Spleen (tissue), 11 donors: Measurements from ENCODE around the gene THBS1. TPM values are rescaled to one million over a fixed set of nuclear protein-coding genes. Genes with fewer than 3 reads are reported as not detected.

Experiments used
- DNase-seq: peaks from one replicate; pipeline ENCODE4 v3.0.0-alpha.2; 2020
- H3K27ac ChIP-seq, 8 donors: fragments of 200-600 bp; sonication (generic) in 7 of 8; 1 replicate in 4 of 8; 2 replicates in 4 of 8; pipeline versions ENCODE4 v1.5.0 to v1.8.0; 2016 to 2021; ENCODE audit warnings: inconsistent platforms in 4 of 8, mild to moderate bottlenecking in 4 of 8, moderate library complexity in 1 of 8
- H3K27me3 ChIP-seq, 7 donors: fragments of 200-600 bp; sonication (generic) in 6 of 7; replicated peaks in 1 of 7; 1 replicate in 4 of 7; 2 replicates in 3 of 7; pipeline versions ENCODE4 v1.5.0 to v1.8.0; 2016 to 2021; ENCODE audit warnings: inconsistent platforms in 3 of 7, mild to moderate bottlenecking in 1 of 7
- H3K36me3 ChIP-seq, 6 donors: fragments of 200-600 bp; sonication (generic) in 5 of 6; 1 replicate in 4 of 6; 2 replicates in 2 of 6; pipeline versions ENCODE4 v1.5.0 to v1.8.0; 2016 to 2021; ENCODE audit warnings: inconsistent platforms in 2 of 6
- H3K4me1 ChIP-seq, 6 donors: fragments of 200-600 bp; sonication (generic) in 5 of 6; 1 replicate in 3 of 6; 2 replicates in 3 of 6; pipeline versions ENCODE4 v1.5.0 to v1.8.0; 2016 to 2021; ENCODE audit warnings: inconsistent platforms in 3 of 6
- H3K4me3 ChIP-seq, 8 donors: fragments of 200-600 bp; sonication (generic) in 7 of 8; 1 replicate in 4 of 8; 2 replicates in 4 of 8; pipeline versions ENCODE4 v1.5.0 to v1.8.0; 2016 to 2021; ENCODE audit warnings: inconsistent platforms in 4 of 8, mild to moderate bottlenecking in 4 of 8, moderate library complexity in 2 of 8
- H3K9me3 ChIP-seq, 8 donors: fragments of 200-600 bp; sonication (generic) in 7 of 8; 1 replicate in 4 of 8; 2 replicates in 4 of 8; pipeline versions ENCODE4 v1.5.0 to v1.8.0; 2016 to 2021; ENCODE audit warnings: inconsistent platforms in 4 of 8
- CTCF ChIP-seq, 11 experiments: fragments of 200-600 bp in 7 of 11; fragments of 450-650 bp in 4 of 11; sonication (generic) in 4 of 11; IDR thresholded peaks in 8 of 11; conservative IDR thresholded peaks in 3 of 11; 1 replicate in 7 of 11; 2 replicates in 4 of 11; pipeline versions ENCODE4 v1.4.0 to v1.8.0; 2016 to 2021; ENCODE audit warnings: antibody characterized with exemption in 11 of 11, inconsistent platforms in 4 of 11, mild to moderate bottlenecking in 1 of 11
- POLR2A ChIP-seq, 3 donors: fragments of 450-650 bp; IDR thresholded peaks; one replicate each; pipeline ENCODE4 v1.5.1; 2017; ENCODE audit warnings: antibody characterized with exemption in 3 of 3, mild to moderate bottlenecking in 1 of 3
- POLR2AphosphoS5 ChIP-seq, 3 donors: sonication (generic); formaldehyde crosslinking; IDR thresholded peaks; one replicate each; pipeline ENCODE4 v1.5.1; 2017; ENCODE audit warnings: antibody characterized with exemption in 3 of 3
- WGBS, 5 donors: extraction: QIAGEN DNeasy Blood & Tissue Kit in 3 of 5; methylation state at CpG; one replicate each; pipeline versions ENCODE4 v1.1.5 to v1.1.7; 2013 to 2018; 5-methylcytosine and 5-hydroxymethylcytosine counted together
- intact Hi-C: fragments of 100-400 bp; cut with DNase I; formaldehyde crosslinking; loops from one replicate; pipeline ENCODE4 v1.15.0; 2023; ENCODE audit warnings: low total_unique reads
- polyA plus RNA-seq, 3 donors: library from polyadenylated mRNA; stranded (reverse); fragments of 200-250 nt; gene quantifications; one replicate each; pipeline ENCODE4 v1.2.1, GENCODE V29; 2013
- total RNA-seq, 7 donors: library from RNA; depleted of rRNA in 3 of 7; stranded (reverse); fragments of >200 nt in 3 of 7; fragmentation: NEBNext Ultra II Directional in 4 of 7; extraction: Animal tissue kit (Norgen Biotek cat#: 25700) in 4 of 7; gene quantifications; one replicate each; pipeline versions ENCODE4 v1.1.0 to v1.2.1, GENCODE V29; 2016 to 2021
- donor health status: healthy with polysubstance abuse.
- donor health status: DM: no; HTN: no; CAD: no; lungs with moderate emphysema.
- donor health status: DM: no; HTN: no; CAD: no.
- donor health status: Bipolar disorder and iron deficiency.
- donor health status: healthy.
- donor health status: DM: no; HTN: no; CAD: no.
- donor health status: DM: yes; HTN: yes; CAD: no.

The THBS1 gene
- total and polyA plus RNA-seq, 10 donors = 8.4 to 1,022 (median 271) TPM

- peak overlapping the region; percentile 66 to 92 (median 82) for H3K27ac ChIP-seq
- H3K27me3 ChIP-seq = no peaks in the 10 kb centered on the region
- H3K36me3 ChIP-seq = no peaks in the 10 kb centered on the region
- TF ChIP-seq POLR2AphosphoS5 (IDR thresholded peaks at IDR 0.05) (no peak), POLR2A (IDR thresholded peaks at IDR 0.05) (no peak), CTCF (IDR thresholded peaks at IDR 0.05 in 8 of 11, conservative IDR thresholded peaks at IDR 0.05 in 3 of 11) (no peak)
- no peak for DNase-seq
- H3K9me3 ChIP-seq = peaks cover 0 to 5% (median 0%) of the 10 kb centered on the region in 8 donors
- no peak overlapping the region for H3K4me3 ChIP-seq
- intact Hi-C loops = no loop called here
- WGBS, 5 donors = 64 to 76% (median 67%) methylated on average over 4 of the region's 4 CpGs
- peaks cover 11 to 62% (median 44%) of the 10 kb centered on the region in 6 donors for H3K4me1 ChIP-seq
Observed at GRCh38 chr15:39625451-39625850, 44.6 kb downstream of the THBS1 start.

- H3K9me3 ChIP-seq = peaks cover 0 to 5% (median 0%) of the 10 kb centered on the region in 8 donors
- peak overlapping the region in 7 of 8 donors; percentile 77 to 92 (median 82) for H3K27ac ChIP-seq
- DNase-seq = no peak
- intact Hi-C loops = no loop called here
- no peaks in the 10 kb centered on the region for H3K36me3 ChIP-seq
- no peaks in the 10 kb centered on the region for H3K27me3 ChIP-seq
- TF ChIP-seq POLR2AphosphoS5 (IDR thresholded peaks at IDR 0.05) (no peak), POLR2A (IDR thresholded peaks at IDR 0.05) (no peak), CTCF (IDR thresholded peaks at IDR 0.05 in 8 of 11, conservative IDR thresholded peaks at IDR 0.05 in 3 of 11) (no peak)
- H3K4me3 ChIP-seq = no peak overlapping the region
- H3K4me1 ChIP-seq = peaks cover 11 to 62% (median 45%) of the 10 kb centered on the region in 6 donors
Observed at GRCh38 chr15:39625856-39626255, 45.0 kb downstream of the THBS1 start.

GRCh38 chr15:39627451-39628143, 46.7 kb downstream of the THBS1 start:
- H3K36me3 ChIP-seq = no peaks in the 10 kb centered on the region
- TF ChIP-seq CTCF (IDR thresholded peaks at IDR 0.05 in 8 of 11, conservative IDR thresholded peaks at IDR 0.05 in 3 of 11) (no peak), POLR2A (IDR thresholded peaks at IDR 0.05) (no peak), POLR2AphosphoS5 (IDR thresholded peaks at IDR 0.05) (no peak)
- peaks cover 0 to 5% (median 0%) of the 10 kb centered on the region in 8 donors for H3K9me3 ChIP-seq
- WGBS, 5 donors = 90 to 99% (median 93%) methylated on average over 3 of the region's 3 CpGs
- peak overlapping the region in 7 of 8 donors; percentile 58 to 92 (median 78) for H3K27ac ChIP-seq
- peaks cover 11 to 62% (median 45%) of the 10 kb centered on the region in 6 donors for H3K4me1 ChIP-seq
- intact Hi-C loops = no loop called here
- no peaks in the 10 kb centered on the region for H3K27me3 ChIP-seq
- no peak overlapping the region for H3K4me3 ChIP-seq
- no peak for DNase-seq

GRCh38 chr15:39628144-39628508, 47.2 kb downstream of the THBS1 start:
- no peaks in the 10 kb centered on the region for H3K36me3 ChIP-seq
- no peak overlapping the region for H3K4me3 ChIP-seq
- TF ChIP-seq POLR2A (IDR thresholded peaks at IDR 0.05) (no peak), CTCF (IDR thresholded peaks at IDR 0.05 in 8 of 11, conservative IDR thresholded peaks at IDR 0.05 in 3 of 11) (peak in 3 of 11 experiments; percentile 14 to 29 (median 15)), POLR2AphosphoS5 (IDR thresholded peaks at IDR 0.05) (no peak)
- H3K27ac ChIP-seq = peak overlapping the region in 7 of 8 donors; percentile 58 to 92 (median 78)
- 59 to 87% (median 81%) methylated on average over 5 of the region's 5 CpGs for WGBS, 5 donors
- H3K27me3 ChIP-seq = no peaks in the 10 kb centered on the region
- intact Hi-C loops = no loop called here
- H3K4me1 ChIP-seq = peaks cover 11 to 62% (median 45%) of the 10 kb centered on the region in 6 donors
- peaks cover 0 to 5% (median 0%) of the 10 kb centered on the region in 8 donors for H3K9me3 ChIP-seq
- no peak for DNase-seq
